Ectodermal cell (in vitro differentiated cells): ENCODE measurements around the gene CDC42EP4.

Source experiments
- H3K27ac ChIP-seq: 2 replicates; pipeline ENCODE4 v1.7.0; 2013; ENCODE audit warnings: mild to moderate bottlenecking, low read depth, low read length; ENCODE audit not compliant: insufficient read depth, poor library complexity, severe bottlenecking
- H3K27me3 ChIP-seq: 2 replicates; pipeline ENCODE4 v1.7.0; 2013; ENCODE audit warnings: mild to moderate bottlenecking, low read length; ENCODE audit not compliant: insufficient read depth, control insufficient read depth, poor library complexity, severe bottlenecking
- H3K36me3 ChIP-seq: one replicate; pipeline ENCODE4 v1.7.0; 2013; ENCODE audit warnings: low read length; ENCODE audit not compliant: control insufficient read depth, insufficient read depth
- H3K4me1 ChIP-seq: one replicate; pipeline ENCODE4 v1.7.0; 2013; ENCODE audit warnings: low read length; ENCODE audit not compliant: control insufficient read depth, insufficient read depth
- H3K4me3 ChIP-seq: 2 replicates; pipeline ENCODE4 v1.7.0; 2013; ENCODE audit warnings: low read depth, low read length, control low read depth; ENCODE audit not compliant: insufficient read depth
- H3K9me3 ChIP-seq: 2 replicates; pipeline ENCODE4 v1.7.0; 2013; ENCODE audit warnings: mild to moderate bottlenecking, low read length, moderate library complexity; ENCODE audit not compliant: control insufficient read depth
- WGBS, 2 experiments: methylation state at CpG; one replicate each; pipeline ENCODE4 v1.1.7; 2013; ENCODE audit warnings: missing lambda C conversion rate in 2 of 2; 5-methylcytosine and 5-hydroxymethylcytosine counted together

Gene CDC42EP4

GRCh38 chr17:73300392-73300791, 11.4 kb downstream of the CDC42EP4 start:
- 91 to 94% methylated on average over 3 of the region's 3 CpGs for WGBS, 2 experiments
- H3K36me3 ChIP-seq = no peaks in the 10 kb centered on the region
- H3K27me3 ChIP-seq = no peaks in the 10 kb centered on the region
- H3K9me3 ChIP-seq = no peaks in the 10 kb centered on the region
- H3K4me3 ChIP-seq = no peak overlapping the region
- H3K27ac ChIP-seq = no peak overlapping the region
- H3K4me1 ChIP-seq = peaks cover 14% of the 10 kb centered on the region

- Histone ChIP-seq H3K27me3 (no peaks in the 10 kb centered on the region), H3K9me3 (no peaks in the 10 kb centered on the region), H3K36me3 (no peaks in the 10 kb centered on the region), H3K27ac (no peak overlapping the region), H3K4me3 (no peak overlapping the region), H3K4me1 (peaks cover 6% of the 10 kb centered on the region)
- WGBS, 2 experiments = 78 to 82% methylated on average over 15 of the region's 15 CpGs
These were observed 13.6 kb downstream of the CDC42EP4 start for GRCh38 chr17:73297934-73298861.

GRCh38 chr17:73293480-73293911, 18.3 kb downstream of the CDC42EP4 start:
- Histone ChIP-seq H3K4me3 (no peak overlapping the region), H3K27me3 (no peaks in the 10 kb centered on the region), H3K9me3 (no peaks in the 10 kb centered on the region), H3K36me3 (no peaks in the 10 kb centered on the region), H3K4me1 (peaks cover 6% of the 10 kb centered on the region), H3K27ac (no peak overlapping the region)
- WGBS, 2 experiments = 87 to 90% methylated on average over 9 of the region's 9 CpGs

- no peak overlapping the region for H3K27ac ChIP-seq
These were observed 18.8 kb downstream of the CDC42EP4 start for GRCh38 chr17:73293031-73293430.

GRCh38 chr17:73292031-73292531, 19.7 kb downstream of the CDC42EP4 start:
- Histone ChIP-seq H3K4me1 (no peaks in the 10 kb centered on the region), H3K36me3 (no peaks in the 10 kb centered on the region), H3K4me3 (no peak overlapping the region), H3K27me3 (no peaks in the 10 kb centered on the region), H3K27ac (no peak overlapping the region), H3K9me3 (no peaks in the 10 kb centered on the region)
- 96 to 97% methylated on average over 12 of the region's 12 CpGs for WGBS, 2 experiments

More at GRCh38 chr17:73293031-73293430, 18.8 kb downstream of the CDC42EP4 start:
- no peaks in the 10 kb centered on the region for H3K27me3 ChIP-seq
- 93% methylated on average over 11 of the region's 11 CpGs for WGBS, 2 experiments
- H3K9me3 ChIP-seq = no peaks in the 10 kb centered on the region
- no peak overlapping the region for H3K4me3 ChIP-seq
- H3K36me3 ChIP-seq = no peaks in the 10 kb centered on the region
- H3K4me1 ChIP-seq = peaks cover 3% of the 10 kb centered on the region

- Histone ChIP-seq H3K36me3 (no peaks in the 10 kb centered on the region), H3K4me1 (peaks cover 5% of the 10 kb centered on the region), H3K27ac (no peak overlapping the region), H3K9me3 (no peaks in the 10 kb centered on the region), H3K4me3 (no peak overlapping the region), H3K27me3 (no peaks in the 10 kb centered on the region)
- 86 to 89% methylated on average over 8 of the region's 8 CpGs for WGBS, 2 experiments
These were observed 20.5 kb downstream of the CDC42EP4 start for GRCh38 chr17:73291260-73291801.

GRCh38 chr17:73290399-73291259, 21.2 kb downstream of the CDC42EP4 start:
- H3K27me3 ChIP-seq = no peaks in the 10 kb centered on the region
- H3K36me3 ChIP-seq = no peaks in the 10 kb centered on the region
- 93 to 95% methylated on average over 16 of the region's 16 CpGs for WGBS, 2 experiments
- H3K4me3 ChIP-seq = no peak overlapping the region
- H3K4me1 ChIP-seq = peaks cover 12% of the 10 kb centered on the region
- H3K9me3 ChIP-seq = no peaks in the 10 kb centered on the region
- no peak overlapping the region for H3K27ac ChIP-seq

- WGBS, 2 experiments = 90 to 91% methylated on average over 7 of the region's 7 CpGs
These were observed 22.1 kb downstream of the CDC42EP4 start for GRCh38 chr17:73289549-73290254.

GRCh38 chr17:73288534-73289302, 23.1 kb downstream of the CDC42EP4 start:
- Histone ChIP-seq H3K27me3 (no peaks in the 10 kb centered on the region), H3K36me3 (no peaks in the 10 kb centered on the region), H3K4me3 (no peak overlapping the region), H3K9me3 (no peaks in the 10 kb centered on the region), H3K4me1 (peaks cover 29% of the 10 kb centered on the region), H3K27ac (no peak overlapping the region)
- WGBS, 2 experiments = 85% methylated on average over 19 of the region's 19 CpGs

More at GRCh38 chr17:73289549-73290254, 22.1 kb downstream of the CDC42EP4 start:
- Histone ChIP-seq H3K27ac (no peak overlapping the region), H3K9me3 (no peaks in the 10 kb centered on the region), H3K27me3 (no peaks in the 10 kb centered on the region), H3K4me3 (no peak overlapping the region), H3K36me3 (no peaks in the 10 kb centered on the region), H3K4me1 (peaks cover 21% of the 10 kb centered on the region)
